HepG2 (cell line): ENCODE data around the gene GJA9. TPM values are rescaled to one million over a fixed set of nuclear protein-coding genes. Genes with fewer than 3 reads are reported as not detected.
"Not testable (repeated sequence)": the region's sequence is repeated elsewhere in the genome, so short reads cannot be mapped to it uniquely, and the experiment has no call there.

Source experiments
- ATAC-seq: fragments of 200-7000 bp; cut with Tn5 transposase; 3 replicates; pipeline ENCODE4 v1.9.1; 2020; ENCODE audit warnings: mild to moderate bottlenecking, moderate library complexity
- BruUV-seq: library from RNA; stranded (reverse); fragments of 400-500 nt; replicated peaks from 2 replicates; lab custom pipeline; 2021; lab: Mats Ljungman, UMichigan
- CTCF ChIA-PET: fragments of 300-600 bp; formaldehyde crosslinking; extraction: SDS; loops from one replicate; lab custom pipeline; 2021; ENCODE audit warnings: low total read pairs, inconsistent platforms, low intra/inter-chr PET ratio; lab: Yijun Ruan, JAX
- POLR2A ChIA-PET: fragments of 350-600 bp; sonication (Branson Sonifier 250); formaldehyde crosslinking; loops from one replicate; lab custom pipeline; 2020; ENCODE audit warnings: antibody characterized with exemption, inconsistent platforms; lab: Yijun Ruan, JAX
- DNase-seq: peaks from one replicate; pipeline ENCODE4 v3.0.0-alpha.2; 2015; ENCODE audit warnings: low spot score
- FAIRE-seq: peaks from 3 replicates; lab custom pipeline; 2011; peaks lifted over from hg19 to GRCh38; lab: Jason Lieb, UNC
- H2AFZ ChIP-seq: one replicate; pipeline ENCODE4 v1.6.1; 2011; ENCODE audit warnings: low read length, inconsistent platforms
- H3K27ac ChIP-seq: fragments of 300-600 bp; 3 replicates; pipeline ENCODE4 v1.8.0; 2011; ENCODE audit warnings: mixed run types, mild to moderate bottlenecking, mixed read lengths, low read length, inconsistent platforms; ENCODE audit not compliant: insufficient read depth; ENCODE audit errors: extremely low read length
- H3K27me3 ChIP-seq, 2 experiments: fragments of 200-600 bp in 1 of 2; 2 replicates in 1 of 2; 3 replicates in 1 of 2; pipeline versions ENCODE4 v1.6.0 to v1.8.0; 2011; ENCODE audit warnings: low read length in 2 of 2, mild to moderate bottlenecking in 2 of 2, moderate library complexity in 2 of 2, inconsistent platforms in 1 of 2; ENCODE audit not compliant: insufficient read depth in 2 of 2, control insufficient read depth in 1 of 2
- H3K36me3 ChIP-seq, 2 experiments: fragments of 200-600 bp in 1 of 2; replicated peaks in 1 of 2; 2 replicates in 1 of 2; 3 replicates in 1 of 2; pipeline versions ENCODE4 v1.5.1 to v1.8.0; 2011; ENCODE audit warnings: low read length in 2 of 2, inconsistent platforms in 1 of 2; ENCODE audit not compliant: insufficient read depth in 2 of 2, control insufficient read depth in 1 of 2
- H3K4me1 ChIP-seq: 2 replicates; pipeline ENCODE4 v1.5.1; 2012; ENCODE audit warnings: low read length, inconsistent platforms; ENCODE audit not compliant: insufficient read depth
- H3K4me2 ChIP-seq: 2 replicates; pipeline ENCODE4 v1.6.0; 2011; ENCODE audit warnings: low read depth, low read length, inconsistent platforms
- H3K4me3 ChIP-seq, 3 experiments: fragments of 200-600 bp in 1 of 3; sonication (generic), shearing (Covaris generic) in 1 of 3; replicated peaks in 1 of 3; 2 replicates each; pipeline ENCODE4 v1.5.1; 2011 to 2016; ENCODE audit warnings: low read length in 3 of 3, inconsistent platforms in 2 of 3, low read depth in 2 of 3, mild to moderate bottlenecking in 2 of 3, control low read depth in 1 of 3, mixed read lengths in 1 of 3; ENCODE audit not compliant: insufficient read depth in 1 of 3
- H3K79me2 ChIP-seq: one replicate; pipeline ENCODE4 v1.6.1; 2011; ENCODE audit warnings: low read length, inconsistent platforms; ENCODE audit not compliant: insufficient read depth
- H3K9ac ChIP-seq: 2 replicates; pipeline ENCODE4 v1.6.0; 2011; ENCODE audit warnings: mild to moderate bottlenecking, low read depth, low read length, inconsistent platforms; ENCODE audit not compliant: insufficient read depth
- H3K9me3 ChIP-seq: 2 replicates; pipeline ENCODE4 v1.5.1; 2012; ENCODE audit warnings: mild to moderate bottlenecking, low read length
- H4K20me1 ChIP-seq: 2 replicates; pipeline ENCODE4 v1.6.0; 2011; ENCODE audit warnings: inconsistent platforms, mild to moderate bottlenecking, low read length, moderate library complexity; ENCODE audit not compliant: insufficient read depth
- CTCF ChIP-seq: sonication (generic); formaldehyde crosslinking; IDR thresholded peaks from 2 replicates; pipeline ENCODE4 v1.5.0; 2020; ENCODE audit warnings: mild to moderate bottlenecking, missing genetic modification reagents, moderate library complexity
- SP5 ChIP-seq: IDR thresholded peaks from 2 replicates; pipeline ENCODE4 v1.6.1; 2016; ENCODE audit warnings: low read depth, borderline replicate concordance
- STAG1 ChIP-seq: sonication (generic); formaldehyde crosslinking; IDR thresholded peaks from 2 replicates; pipeline ENCODE4 v1.4.0; 2020; ENCODE audit warnings: missing genetic modification reagents
- ZNF788 ChIP-seq: sonication (generic); formaldehyde crosslinking; IDR thresholded peaks from 2 replicates; pipeline ENCODE4 v1.5.0; 2020; ENCODE audit warnings: mild to moderate bottlenecking, missing genetic modification reagents, borderline replicate concordance
- WGBS: methylation state at CpG from one replicate; pipeline ENCODE4 v1.1.6; 2017; ENCODE audit warnings: low lambda C conversion rate; 5-methylcytosine and 5-hydroxymethylcytosine counted together
- in situ Hi-C: cut with HindIII; loops from 2 replicates; pipeline ENCODE4 v1.10.0; 2017; ENCODE audit warnings: low pct_unique_long_range_greater_than_20kb; ENCODE audit not compliant: extremely low pct_ligation_motif_present
- intact Hi-C: fragments of 100-400 bp; cut with micrococcal nuclease; formaldehyde crosslinking; loops from one replicate; pipeline ENCODE4 v1.10.0; 2022; ENCODE audit not compliant: unreplicated experiment
- polyA plus RNA-seq, 8 experiments: library from polyadenylated mRNA; depleted of rRNA in 3 of 8; stranded (reverse) in 7 of 8; unstranded in 1 of 8; fragments of >200 nt; fragmentation: Illumina TruSeq in 4 of 8; extraction: Trizol in 4 of 8; gene quantifications; 2 replicates each; pipeline versions ENCODE4 v1.2.1 to v1.2.3, GENCODE V29; 2011 to 2016; ENCODE audit warnings: low read depth in 4 of 8, missing spikeins in 1 of 8, mixed read lengths in 1 of 8; ENCODE audit not compliant: insufficient read depth in 1 of 8
- total RNA-seq, 5 experiments: library from RNA; depleted of rRNA; stranded (reverse); fragments of >200 nt; fragmentation: Illumina TruSeq; extraction: Trizol; gene quantifications; 2 replicates each; pipeline ENCODE4 v1.2.3, GENCODE V29; 2016; ENCODE audit warnings: low read depth in 1 of 5

Gene GJA9
- total and polyA plus RNA-seq, 2 of the 13 experiments (the other 11 are each of a cell fraction or from before 2014, with no cell fraction given) = 0.08 to 0.13 TPM

GRCh38 chr1:38846210-38846609, 35.2 kb downstream of the GJA9 start:
- no peak for FAIRE-seq
- peaks cover 6 to 50% of the 10 kb centered on the region in 2 experiments for H3K36me3 ChIP-seq
- no peak overlapping the region for H3K4me2 ChIP-seq
- no peak for DNase-seq
- in situ Hi-C loops (no loop called here), intact Hi-C loops (no loop called here)
- ATAC-seq = no peak
- no TSS peak for BruUV-seq
- no peaks in the 10 kb centered on the region for H3K27me3 ChIP-seq
- H2AFZ ChIP-seq = no peak overlapping the region
- no peak for TF ChIP-seq SP5 (CRISPR knock-in tag)
- TF ChIP-seq CTCF = peak; percentile 25; the same call in 1 of the 2 replicates
- no peak for TF ChIP-seq ZNF788 (CRISPR knock-in tag)
- TF ChIP-seq STAG1 (CRISPR knock-in tag) = peak; percentile 53
- POLR2A ChIA-PET = no interaction called here
- no peaks in the 10 kb centered on the region for H4K20me1 ChIP-seq
- no peaks in the 10 kb centered on the region for H3K9me3 ChIP-seq
- H3K9ac ChIP-seq = no peak overlapping the region
- no peaks in the 10 kb centered on the region for H3K79me2 ChIP-seq
- WGBS = 78% methylated on average over 3 of the region's 3 CpGs
- H3K27ac ChIP-seq = no peak overlapping the region
- CTCF ChIA-PET = no interaction called here
- H3K4me1 ChIP-seq = no peaks in the 10 kb centered on the region
- H3K4me3 ChIP-seq = no peak overlapping the region

GRCh38 chr1:38845088-38845487, 36.3 kb downstream of the GJA9 start:
- H2AFZ ChIP-seq, H3K4me2 ChIP-seq, DNase-seq, H3K79me2 ChIP-seq, intact Hi-C loops, BruUV-seq, H3K4me3 ChIP-seq, H3K27me3 ChIP-seq, H3K9ac ChIP-seq, ATAC-seq, POLR2A ChIA-PET, H4K20me1 ChIP-seq, FAIRE-seq, CTCF ChIA-PET, in situ Hi-C loops, H3K9me3 ChIP-seq, H3K4me1 ChIP-seq, H3K27ac ChIP-seq: not testable (repeated sequence)
- WGBS = 100% methylated on average over 3 of the region's 3 CpGs
- H3K36me3 ChIP-seq = peaks cover 7 to 51% of the 10 kb centered on the region in 2 experiments; a peak in 4 of 5 replicates
